ENCODE results near the gene CDO1. TPM values are rescaled to one million over a fixed set of nuclear protein-coding genes. Genes with fewer than 3 reads are reported as not detected.

Gene CDO1
- 21.2 and 29.2 TPM in 2 replicates for total RNA-seq (2014; rRNA removed; shearing (Covaris generic))
- polyA plus RNA-seq (2016; fragmentation: Nextera tagmentation; extraction: Ambion mirVana) = 22.7 and 24.5 TPM in 2 replicates
- long read RNA-seq, transcript CDO1-201 (5 exons, 1,860 nt) = major isoform, 11 of 14 reads
- long read RNA-seq, partial matches to known transcripts = 0 of 14 reads
- long read RNA-seq, other reads (novel, unspliced or antisense) = 3 of 14 reads

- Histone ChIP-seq H2AFZ (peak within 1 kb of the TSS; percentile 94), H3K79me2 (replicated peaks; ENCODE audit: insufficient read depth) (peaks cover 9% of the 10 kb centered on the region; the same call in 1 of the 2 replicates), H4K20me1 (replicated peaks; ENCODE audit: insufficient read depth) (0 out of 2 replicates have a peak, but pooled peaks cover 3% of the 10 kb centered on the region), H3K36me3 (ENCODE audit: insufficient read depth) (0 out of 2 replicates have a peak, but pooled peaks cover 4% of the 10 kb centered on the region), H3K27ac (ENCODE audit: low read depth) (no peak within 1 kb of the TSS), H3K27me3 (ENCODE audit: insufficient read depth) (peaks cover 26% of the 10 kb centered on the region), H3K4me3 (peak within 1 kb of the TSS; percentile 88), H3K4me2 (peak within 1 kb of the TSS; percentile 88), H3K9me2 (ENCODE audit: insufficient read depth) (no peaks in the 10 kb centered on the region), H3F3A (replicated peaks; ENCODE audit: low read depth) (no peaks in the 10 kb centered on the region), H3K4me1 (ENCODE audit: insufficient read depth) (peaks cover 14% of the 10 kb centered on the region)
- H3K36me3 Mint-ChIP-seq (ENCODE audit: low read depth) = peaks cover 3% of the 10 kb centered on the region; the same call in 2 of the 3 replicates
- ATAC-seq (peak; percentile 79), DNase-seq (ENCODE audit: low spot score) (peak; percentile 83)
- peaks cover 31% of the 10 kb centered on the region for H3K4me1 Mint-ChIP-seq
- peak within 1 kb of the TSS; percentile 91 for H3K27ac Mint-ChIP-seq
- peaks cover 20% of the 10 kb centered on the region for H3K27me3 Mint-ChIP-seq (ENCODE audit: insufficient read depth, low read depth, poor library complexity)
- H3K9me3 Mint-ChIP-seq = no peaks in the 10 kb centered on the region
- no peak for TF ChIP-seq ZNF462 (CRISPR knock-in tag; IDR thresholded peaks at IDR 0.05)
- peak; percentile 4 for TF ChIP-seq EZH2 (IDR thresholded peaks at IDR 0.05; ENCODE audit: low read depth, unreplicated experiment)
- peak; percentile 2; the same call in 1 of the 2 replicates for TF ChIP-seq CREB1 (CRISPR knock-in tag; IDR thresholded peaks at IDR 0.05; ENCODE audit: low read depth)
- TF ChIP-seq POLR2AphosphoS5 (IDR thresholded peaks at IDR 0.05; ENCODE audit: low read depth) = peak; percentile 87
- peak within 1 kb of the TSS; percentile 94 for H3K4me3 Mint-ChIP-seq
Observed at GRCh38 chr5:115816226-115817081, at the start of gene CDO1. CDO1 (minus strand) TSS chr5:115816659; CDS start chr5:115816397, 262 bp downstream.

Data from GM23338 (cell line).